PC-9 (cell line): Measurements from ENCODE around the gene ADGRL3.

Experiments used
- CTCF ChIP-seq: fragments of 200-600 bp; sonication (generic); conservative IDR thresholded peaks from 2 replicates; pipeline ENCODE4 v1.6.1; 2017; ENCODE audit warnings: mixed run types, antibody characterized with exemption, mild to moderate bottlenecking, moderate library complexity
- EZH2 ChIP-seq: fragments of 200-600 bp; sonication (generic); IDR thresholded peaks from 2 replicates; pipeline ENCODE4 v1.8.0; 2017; ENCODE audit warnings: antibody characterized with exemption, low read depth

GRCh38 chr4:61549336-61549735 lies 349.2 kb downstream of the ADGRL3 start:
- TF ChIP-seq CTCF (no peak), EZH2 (no peak)
